Activated CD4-positive, alpha-beta T cell treated with anti-CD3 and anti-CD28 coated beads, Interleukin-2, amount 50 U/mL, for 48 hours (primary cell): Measurements from ENCODE around the gene TMEM92.
"Not testable (repeated sequence)": the region's sequence is repeated elsewhere in the genome, so short reads cannot be mapped to it uniquely, and the experiment has no call there.

ENCODE experiments used
- DNase-seq, 2 experiments: peaks; one replicate each; pipeline ENCODE4 v3.0.0-alpha.2; 2020

TMEM92 gene

GRCh38 chr17:50276588-50277356 lies 2.5 kb downstream of the TMEM92 start:
- DNase-seq: no peak

GRCh38 chr17:50277357-50277754 lies 3.1 kb downstream of the TMEM92 start:
- DNase-seq: no peak

- DNase-seq: no peak
Observed at GRCh38 chr17:50278526-50279180, 4.4 kb downstream of the TMEM92 start.

GRCh38 chr17:50279181-50279526 lies 4.9 kb downstream of the TMEM92 start:
- no peak for DNase-seq

- DNase-seq: no peak
Observed at GRCh38 chr17:50279639-50280038, 5.4 kb downstream of the TMEM92 start.

- no peak for DNase-seq
Observed at GRCh38 chr17:50280068-50280467, 5.8 kb downstream of the TMEM92 start.

GRCh38 chr17:50280801-50281441 lies 6.7 kb downstream of the TMEM92 start:
- DNase-seq: no peak

GRCh38 chr17:50281739-50282401 lies 7.6 kb downstream of the TMEM92 start:
- DNase-seq: no peak

- peak; percentile 60 to 71 for DNase-seq
Observed at GRCh38 chr17:50283246-50283645, 9.0 kb downstream of the TMEM92 start.

GRCh38 chr17:50283714-50284113 lies 9.4 kb downstream of the TMEM92 start:
- DNase-seq: no peak

GRCh38 chr17:50285941-50286340 lies 11.7 kb downstream of the TMEM92 start:
- DNase-seq: no peak

GRCh38 chr17:50287302-50287701 lies 13.0 kb downstream of the TMEM92 start:
- DNase-seq: not testable (repeated sequence)

- DNase-seq: no peak
Observed at GRCh38 chr17:50288306-50288705, 14.0 kb downstream of the TMEM92 start.

GRCh38 chr17:50289278-50289677 lies 15.0 kb downstream of the TMEM92 start:
- DNase-seq: no peak

- peak; percentile 26 to 44 for DNase-seq
Observed at GRCh38 chr17:50289991-50290702, 15.9 kb downstream of the TMEM92 start.

- DNase-seq: no peak
Observed at GRCh38 chr17:50290933-50291332, 16.7 kb downstream of the TMEM92 start.

GRCh38 chr17:50292465-50292864 lies 18.2 kb downstream of the TMEM92 start:
- DNase-seq: no peak

- no peak for DNase-seq
Observed at GRCh38 chr17:50295021-50295420, 20.8 kb downstream of the TMEM92 start.

GRCh38 chr17:50297407-50297865 lies 23.2 kb downstream of the TMEM92 start:
- peak; percentile 83 to 87 for DNase-seq

- DNase-seq: no peak
Observed at GRCh38 chr17:50298018-50298417, 23.8 kb downstream of the TMEM92 start.

- no peak for DNase-seq
Observed at GRCh38 chr17:50299776-50300175, 25.5 kb downstream of the TMEM92 start.

- DNase-seq: not testable (repeated sequence)
Observed at GRCh38 chr17:50300824-50301223, 26.6 kb downstream of the TMEM92 start.
